Hematopoietic multipotent progenitor cell treated with erythropoietin and hydrocortisone succinate and interleukin-3 and kit ligand, for 6 days (in vitro differentiated cells): ENCODE data around the gene PLEKHA6.

Experiments used
- DNase-seq: peaks from one replicate; pipeline ENCODE4 v3.0.0-alpha.2; 2015

PLEKHA6 gene

GRCh38 chr1:204227996-204228785 lies 131.5 kb downstream of the PLEKHA6 start:
- no peak for DNase-seq

DNA sequence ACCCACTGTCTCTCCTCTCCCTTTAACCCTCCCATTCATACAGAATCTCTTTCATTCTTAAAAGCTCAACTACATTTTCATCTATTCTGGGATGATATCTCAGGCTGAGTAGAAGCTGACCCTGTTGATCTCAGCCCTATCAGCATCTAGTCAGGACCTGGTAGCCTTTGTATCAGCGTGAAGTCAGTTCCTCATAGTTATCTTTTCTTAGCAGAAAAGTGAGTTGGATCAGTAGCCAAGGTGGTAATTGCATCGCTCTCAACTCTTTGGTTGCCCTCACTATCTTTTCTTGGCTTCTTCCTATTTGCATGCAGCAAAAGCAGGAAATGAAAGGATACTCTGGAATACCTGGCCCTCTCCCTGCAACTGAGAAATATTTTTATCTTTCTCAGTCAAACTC lies 132.4 kb downstream of the PLEKHA6 start:
- DNase-seq = peak; percentile 79

GRCh38 chr1:204225841-204226735 lies 133.6 kb downstream of the PLEKHA6 start:
- peak; percentile 30 for DNase-seq

- no peak for DNase-seq
Measured at GRCh38 chr1:204224655-204225054, 135.1 kb downstream of the PLEKHA6 start.

GRCh38 chr1:204223129-204223860 lies 136.4 kb downstream of the PLEKHA6 start:
- no peak for DNase-seq

DNA sequence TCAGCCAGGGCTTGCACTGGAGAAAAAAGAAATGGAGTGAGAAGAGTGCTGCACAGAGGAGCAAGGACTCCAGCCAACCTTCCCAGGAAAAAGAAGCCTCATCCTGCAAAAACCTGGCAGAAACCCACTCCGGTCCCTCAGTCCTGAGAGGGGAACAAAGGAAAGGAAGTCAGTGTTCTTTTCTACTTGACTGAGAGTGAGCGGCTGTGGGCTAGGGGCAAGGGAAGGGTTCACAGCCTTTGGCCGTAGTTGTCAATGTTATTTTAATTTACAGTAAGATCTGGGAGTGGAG lies 137.0 kb downstream of the PLEKHA6 start:
- DNase-seq = no peak

DNA sequence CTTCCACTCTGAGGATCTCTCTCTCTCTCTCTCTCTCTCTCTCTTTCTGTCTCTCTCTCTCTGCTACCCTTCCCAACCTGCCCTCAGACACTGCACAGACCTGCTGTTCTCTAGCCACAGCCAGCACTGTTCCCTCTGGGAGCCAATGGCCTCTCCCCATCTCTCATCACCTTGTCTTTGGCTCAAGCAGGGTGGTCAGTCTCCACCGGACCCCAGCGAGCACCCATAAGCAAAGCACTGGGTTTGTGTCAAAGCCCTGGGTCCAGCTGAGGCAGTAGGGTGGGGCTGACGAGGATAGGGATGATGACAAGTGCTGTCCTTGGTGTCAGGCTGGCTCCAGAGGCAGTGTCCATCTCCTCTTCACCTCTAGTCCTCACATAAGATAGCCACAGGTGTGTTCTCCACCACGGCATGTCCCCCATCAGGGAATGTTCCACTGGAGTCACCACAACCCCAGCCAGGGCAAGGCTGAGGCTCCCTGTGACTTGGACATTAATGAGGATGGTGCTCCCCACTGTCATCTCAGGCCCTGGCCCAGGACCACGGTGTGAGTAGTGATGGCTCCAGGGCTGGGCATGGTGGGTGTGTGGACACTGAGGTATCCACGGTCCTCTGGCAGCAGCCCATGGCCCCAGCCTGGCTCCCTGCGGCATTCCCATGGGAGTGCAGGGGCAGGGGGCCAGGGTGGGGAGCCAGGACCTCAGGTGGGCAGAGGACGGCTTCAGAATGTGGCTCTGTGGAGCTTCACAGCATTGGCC lies 137.5 kb downstream of the PLEKHA6 start:
- no peak for DNase-seq

DNA sequence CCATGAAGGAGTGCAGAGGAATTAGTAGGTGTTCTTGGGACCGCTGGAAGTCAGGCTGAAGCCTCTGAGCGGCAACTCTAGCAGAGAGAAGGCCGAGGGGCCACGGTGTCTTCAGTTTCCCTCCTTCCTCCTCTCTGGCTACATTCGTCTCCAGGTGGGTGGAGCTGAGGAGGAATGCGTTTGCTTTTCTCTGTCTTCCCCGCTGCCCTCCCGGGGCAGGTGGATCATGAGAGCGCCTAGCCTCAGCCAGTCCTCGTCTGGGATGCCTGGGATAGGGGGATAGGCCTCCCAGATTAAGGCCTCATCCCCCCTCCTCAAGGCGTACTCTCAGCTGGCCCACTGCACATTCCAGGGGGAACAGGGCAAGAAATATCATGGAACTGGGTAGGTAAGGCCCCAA lies 138.5 kb downstream of the PLEKHA6 start:
- no peak for DNase-seq

DNA sequence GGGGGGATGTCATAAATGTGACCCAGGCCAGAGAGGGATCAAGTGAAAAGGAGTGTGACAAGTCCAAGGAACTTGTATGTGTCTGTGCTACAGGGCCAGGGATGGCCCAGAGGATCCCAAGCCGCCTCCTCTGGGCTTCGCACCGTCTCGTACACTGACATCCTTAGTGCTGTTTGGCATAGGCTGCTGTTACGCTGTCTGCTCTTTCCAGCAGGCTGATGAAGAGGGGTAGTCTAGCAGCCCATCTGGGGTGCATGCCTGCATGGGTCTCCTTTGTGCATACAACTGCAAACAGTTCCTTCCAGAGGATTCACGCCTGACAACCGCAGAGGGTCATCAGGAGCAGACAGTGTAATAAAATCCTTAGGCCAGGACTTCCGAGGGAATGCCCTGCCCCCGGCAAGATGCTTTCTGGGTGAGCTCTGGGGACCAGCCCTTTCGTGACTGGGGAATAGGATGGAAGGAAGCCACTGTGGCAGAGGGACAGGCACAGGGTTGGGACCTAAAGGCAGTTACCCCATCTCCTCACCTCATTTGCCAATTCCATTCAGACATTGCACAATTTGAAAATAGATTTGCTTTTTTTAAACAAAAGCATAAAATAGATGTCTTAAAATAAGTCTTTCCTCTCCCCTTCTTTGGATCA lies 139.6 kb downstream of the PLEKHA6 start:
- DNase-seq = no peak

GRCh38 chr1:204218552-204218951 lies 141.2 kb downstream of the PLEKHA6 start:
- no peak for DNase-seq

DNA sequence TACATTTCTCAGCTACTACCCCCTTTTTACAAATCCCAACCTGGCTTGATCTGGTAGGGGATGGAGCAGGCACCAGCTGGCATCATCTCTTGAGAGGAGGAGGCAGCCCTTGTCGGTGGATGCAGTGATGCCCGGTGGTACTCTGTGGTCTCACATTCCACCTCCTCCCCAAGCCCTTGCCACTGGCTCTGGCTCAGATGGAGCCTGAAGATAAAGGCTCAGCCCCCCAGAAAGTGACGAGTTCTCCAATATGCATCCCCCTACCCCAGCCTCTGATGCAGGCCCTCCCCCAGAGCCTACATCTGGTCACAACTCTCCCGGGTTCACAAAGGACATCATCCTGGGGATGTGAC lies 142.1 kb downstream of the PLEKHA6 start:
- no peak for DNase-seq

- DNase-seq = no peak
Measured at GRCh38 chr1:204216880-204217647, 142.7 kb downstream of the PLEKHA6 start.

DNA sequence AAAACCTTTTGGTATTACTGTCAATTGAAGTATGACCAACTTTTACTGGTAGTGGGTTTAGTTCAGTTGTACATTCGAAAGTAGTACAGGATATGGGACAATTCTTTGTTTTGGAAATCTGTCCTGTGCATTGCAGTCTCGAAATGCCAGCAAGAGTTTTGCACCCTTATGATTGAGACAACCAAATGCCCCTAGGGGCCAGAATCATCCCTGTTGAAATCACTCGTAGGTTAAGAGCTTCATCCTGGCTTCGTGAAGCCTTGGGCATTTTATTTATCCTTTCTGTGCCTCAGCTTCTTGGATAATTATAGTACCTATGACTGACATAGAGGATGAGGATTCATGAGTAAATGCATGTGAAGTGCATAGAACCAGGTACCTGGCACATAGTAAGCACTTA lies 143.5 kb downstream of the PLEKHA6 start:
- DNase-seq = no peak

DNA sequence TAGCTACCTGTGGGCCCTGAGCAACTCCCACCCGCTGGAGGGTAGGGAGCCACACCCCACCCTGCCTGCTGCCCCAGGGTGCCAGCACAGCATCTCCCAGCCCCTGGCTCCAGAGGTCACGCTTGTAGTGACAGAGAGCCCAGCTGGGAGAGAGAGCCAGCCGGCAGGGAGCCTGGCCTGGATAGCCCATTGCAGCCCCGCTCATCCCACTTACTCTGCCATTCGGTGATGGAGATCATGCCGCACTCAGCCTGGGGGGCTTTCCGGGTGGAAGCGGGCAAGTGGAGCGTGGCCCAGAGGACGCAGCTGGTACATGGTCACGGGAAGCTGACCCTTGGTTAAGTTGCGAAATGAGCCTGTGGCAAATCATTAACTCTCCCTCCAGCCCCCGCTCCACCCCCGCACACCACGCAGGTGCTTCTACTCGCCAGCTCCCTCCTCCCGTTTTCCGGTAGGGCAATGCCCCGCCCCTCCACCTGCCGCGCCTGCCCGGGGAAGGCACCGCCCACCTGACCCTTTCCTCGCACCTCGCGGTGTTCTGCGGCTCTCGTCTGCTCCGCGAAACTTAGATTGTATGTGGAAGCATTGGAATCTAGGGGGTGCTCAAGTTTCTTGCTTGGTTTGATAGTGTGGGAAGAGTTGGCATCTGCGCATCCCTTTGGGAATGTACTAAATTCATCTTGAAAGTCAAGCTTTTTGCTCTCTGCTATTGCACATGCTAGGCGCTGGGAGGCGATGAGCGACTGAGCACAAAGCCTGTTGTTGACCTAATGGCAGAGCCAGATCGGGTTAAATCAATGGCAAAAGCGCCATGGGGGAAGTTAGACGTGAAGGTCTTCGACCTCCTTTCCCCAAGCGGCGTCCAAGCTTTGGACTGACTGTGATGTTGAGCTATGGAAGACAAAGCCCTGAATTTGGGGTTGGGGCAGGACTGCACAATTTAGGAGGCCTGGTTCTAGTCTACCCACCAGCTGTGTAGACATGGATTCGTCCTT lies 145.8 kb downstream of the PLEKHA6 start, which contains the start of gene GOLT1A:
Gene GOLT1A (minus strand): TSS at position 321 of the 995 bp plus-strand sequence. CDS start 82 bp downstream, at position 239.
- peak; percentile 83 for DNase-seq

DNA sequence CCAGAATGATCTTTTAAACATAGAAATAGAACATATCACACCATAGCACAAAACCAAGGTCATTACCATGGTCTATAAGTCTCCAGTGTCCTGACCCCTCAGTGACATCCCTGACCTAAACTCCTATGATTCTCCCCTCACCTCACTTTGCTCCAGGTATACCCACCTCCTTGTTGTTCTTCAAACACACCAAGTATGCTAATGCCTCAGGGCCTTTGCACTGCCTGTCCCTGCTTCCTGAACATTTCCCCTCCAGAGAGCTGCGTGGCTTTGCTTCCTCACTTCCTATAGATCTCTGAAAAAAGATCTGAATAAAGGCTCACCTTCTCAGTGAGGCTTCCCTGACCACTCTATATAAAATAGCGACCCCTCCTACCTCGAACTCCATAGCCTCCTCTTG lies 147.0 kb downstream of the PLEKHA6 start:
- DNase-seq = no peak

DNA sequence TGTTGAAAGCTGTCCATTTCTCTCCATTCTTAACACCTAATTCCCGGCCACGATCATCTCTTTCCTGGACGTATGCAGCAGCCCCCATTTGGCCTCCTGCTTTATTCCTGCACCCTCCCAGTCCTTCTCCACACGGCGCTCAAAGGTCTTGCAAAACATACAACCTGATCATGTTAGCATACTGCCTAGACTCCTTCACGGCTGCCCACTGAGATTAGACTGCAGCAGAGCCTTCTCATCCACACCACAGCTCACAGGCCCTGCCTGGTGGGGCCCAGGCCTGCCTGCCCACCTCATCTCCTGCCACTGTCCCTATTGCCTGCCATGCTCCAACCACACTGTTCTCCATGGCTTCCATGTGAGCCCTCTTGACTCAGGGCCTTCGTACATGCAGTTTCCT lies 148.7 kb downstream of the PLEKHA6 start:
- no peak for DNase-seq

DNA sequence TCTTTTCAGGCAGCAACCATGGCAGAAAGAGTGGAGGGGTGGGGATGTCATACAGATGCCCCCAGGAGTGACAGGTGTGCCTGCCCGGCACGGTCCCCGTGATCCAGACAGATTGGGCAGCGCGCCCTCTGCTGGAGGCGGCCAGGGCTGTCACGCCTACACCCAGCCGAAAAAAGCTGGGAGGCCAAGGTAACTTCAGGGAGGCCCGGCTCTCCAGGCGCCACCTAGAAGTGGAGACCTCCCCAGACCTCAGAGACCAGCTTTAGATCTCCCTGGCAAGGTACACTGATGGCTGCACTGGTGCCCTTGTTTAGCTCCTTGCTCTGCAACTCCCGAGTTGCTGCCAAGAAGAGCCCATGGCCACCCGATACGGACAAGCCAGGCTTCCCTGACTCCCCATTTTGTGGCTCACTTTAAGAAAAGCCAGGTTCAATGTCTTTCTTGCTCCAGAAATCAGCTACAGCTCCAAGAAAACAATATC lies 152.6 kb downstream of the PLEKHA6 start:
- peak; percentile 75 for DNase-seq

DNA sequence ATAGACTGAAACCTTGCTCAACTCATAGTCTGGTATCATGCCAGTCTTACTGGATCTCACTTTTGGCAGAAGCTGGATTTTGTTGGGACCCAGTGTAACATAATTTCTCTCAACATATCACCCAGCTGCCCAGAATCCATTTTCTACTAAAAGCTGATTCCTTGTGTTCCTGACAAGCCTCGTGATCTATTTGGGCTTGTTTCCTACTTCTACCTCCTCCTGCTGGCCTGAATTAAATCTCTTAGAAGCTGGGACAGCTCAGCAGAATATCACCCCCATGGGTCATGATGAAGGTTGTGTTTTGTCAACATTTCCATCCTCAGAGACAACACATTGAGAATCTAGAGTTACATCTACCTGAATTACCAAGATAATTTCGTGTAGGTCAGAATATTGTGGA lies 153.6 kb downstream of the PLEKHA6 start:
- DNase-seq = no peak

GRCh38 chr1:204205486-204205885 lies 154.2 kb downstream of the PLEKHA6 start:
- DNase-seq = no peak

DNA sequence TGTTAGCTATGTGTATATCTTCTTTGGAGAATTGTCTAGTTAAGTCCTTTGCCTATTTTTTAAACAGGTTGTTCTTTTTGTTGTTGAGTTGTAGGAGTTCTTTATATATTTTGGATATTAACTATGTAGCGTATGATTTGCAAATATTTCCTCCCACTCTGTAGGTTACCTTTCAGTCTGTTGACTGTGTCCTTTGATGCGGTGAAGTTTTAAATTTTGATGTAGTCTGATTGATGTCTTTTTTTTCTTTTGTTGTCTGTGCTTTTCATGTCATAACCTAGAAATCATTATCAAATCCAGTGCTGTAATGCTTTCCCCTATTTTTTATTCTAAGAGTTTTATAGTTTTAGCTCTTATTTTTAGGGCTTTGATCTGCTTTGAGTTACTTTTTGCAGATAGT lies 154.8 kb downstream of the PLEKHA6 start:
- DNase-seq = no peak
